GM21825 (cell line): ENCODE results near the gene TENM4.

ENCODE experiments used
- ATAC-seq: cut with Tn5 transposase; IDR thresholded peaks from one replicate; pipeline ENCODE4 v1.9.1; 2021; ENCODE audit warnings: mild to moderate bottlenecking, moderate library complexity; ENCODE audit not compliant: unreplicated experiment

Gene TENM4

GRCh38 chr11:79042824-79043223 is 398.0 kb downstream of the TENM4 start:
- no peak for ATAC-seq

GRCh38 chr11:79040348-79040747 is 400.5 kb downstream of the TENM4 start:
- ATAC-seq: no peak

GRCh38 chr11:79039122-79039521 is 401.7 kb downstream of the TENM4 start:
- no peak for ATAC-seq

GRCh38 chr11:79035881-79036280 is 404.9 kb downstream of the TENM4 start:
- ATAC-seq: no peak

- no peak for ATAC-seq
These were observed 407.0 kb downstream of the TENM4 start for GRCh38 chr11:79033833-79034232.

- no peak for ATAC-seq
These were observed 410.4 kb downstream of the TENM4 start for GRCh38 chr11:79030448-79030847.

GRCh38 chr11:79028225-79028624 is 412.6 kb downstream of the TENM4 start:
- no peak for ATAC-seq

- ATAC-seq: no peak
These were observed 413.9 kb downstream of the TENM4 start for GRCh38 chr11:79026803-79027445.

GRCh38 chr11:79025622-79026021 is 415.2 kb downstream of the TENM4 start:
- ATAC-seq: no peak

GRCh38 chr11:79025097-79025496 is 415.7 kb downstream of the TENM4 start:
- no peak for ATAC-seq

GRCh38 chr11:79022265-79022664 is 418.6 kb downstream of the TENM4 start:
- ATAC-seq: no peak

- no peak for ATAC-seq
These were observed 419.2 kb downstream of the TENM4 start for GRCh38 chr11:79021601-79022000.

- no peak for ATAC-seq
These were observed 420.9 kb downstream of the TENM4 start for GRCh38 chr11:79019975-79020374.

GRCh38 chr11:79019277-79019676 is 421.6 kb downstream of the TENM4 start:
- ATAC-seq: no peak

- ATAC-seq: no peak
These were observed 422.4 kb downstream of the TENM4 start for GRCh38 chr11:79018371-79018849.

- ATAC-seq: no peak
These were observed 423.0 kb downstream of the TENM4 start for GRCh38 chr11:79017811-79018210.

- ATAC-seq: no peak
These were observed 427.3 kb downstream of the TENM4 start for GRCh38 chr11:79013509-79013908.

GRCh38 chr11:79011357-79011756 is 429.5 kb downstream of the TENM4 start:
- ATAC-seq: no peak

- ATAC-seq: no peak
These were observed 432.9 kb downstream of the TENM4 start for GRCh38 chr11:79007771-79008402.

- ATAC-seq: no peak
These were observed 434.0 kb downstream of the TENM4 start for GRCh38 chr11:79006854-79007253.

- no peak for ATAC-seq
These were observed 444.8 kb downstream of the TENM4 start for GRCh38 chr11:78996007-78996406.

GRCh38 chr11:78995171-78995570 is 445.7 kb downstream of the TENM4 start:
- ATAC-seq: no peak
